Smooth muscle cell (in vitro differentiated cells): Measurements from ENCODE around the gene PVR. TPM values are rescaled to one million over a fixed set of nuclear protein-coding genes. Genes with fewer than 3 reads are reported as not detected.
"Not testable (repeated sequence)": the region's sequence is repeated elsewhere in the genome, so short reads cannot be mapped to it uniquely, and the experiment has no call there.

Experiments used
- DNase-seq: peaks from one replicate; lab custom pipeline; 2025; ENCODE audit not compliant: unreplicated experiment; lab: John Stamatoyannopoulos, UW
- H2AFZ ChIP-seq: fragments of 200-600 bp; sonication (generic); 2 replicates; pipeline ENCODE4 v1.6.0; 2016; ENCODE audit warnings: antibody characterized with exemption, low read depth, mild to moderate bottlenecking
- H3F3A ChIP-seq: fragments of 200-600 bp; sonication (generic); 2 replicates; pipeline ENCODE4 v1.6.0; 2017; ENCODE audit warnings: antibody characterized with exemption, low read depth
- H3K27ac ChIP-seq: fragments of 200-600 bp; sonication (generic); 2 replicates; pipeline ENCODE4 v1.5.1; 2016; ENCODE audit warnings: low read depth, mild to moderate bottlenecking
- H3K27me3 ChIP-seq: fragments of 200-600 bp; sonication (generic); 2 replicates; pipeline ENCODE4 v1.6.1; 2016; ENCODE audit warnings: low read depth, mild to moderate bottlenecking
- H3K36me3 ChIP-seq: fragments of 200-600 bp; sonication (generic); 2 replicates; pipeline ENCODE4 v1.5.1; 2016; ENCODE audit warnings: low read depth
- H3K4me1 ChIP-seq: fragments of 200-600 bp; sonication (generic); 2 replicates; pipeline ENCODE4 v1.5.1; 2016; ENCODE audit warnings: low read depth
- H3K4me2 ChIP-seq: fragments of 200-600 bp; sonication (generic); 2 replicates; pipeline ENCODE4 v1.6.0; 2016; ENCODE audit warnings: mild to moderate bottlenecking
- H3K4me3 ChIP-seq: fragments of 200-600 bp; sonication (generic); 2 replicates; pipeline ENCODE4 v1.5.1; 2016; ENCODE audit warnings: mild to moderate bottlenecking
- H3K79me2 ChIP-seq: fragments of 200-600 bp; sonication (generic); 2 replicates; pipeline ENCODE4 v1.6.0; 2016; ENCODE audit warnings: low read depth, mild to moderate bottlenecking
- H3K9ac ChIP-seq: fragments of 200-600 bp; sonication (generic); 2 replicates; pipeline ENCODE4 v1.6.0; 2016; ENCODE audit warnings: low read depth
- H3K9me3 ChIP-seq: fragments of 200-600 bp; sonication (generic); replicated peaks from 2 replicates; pipeline ENCODE4 v1.5.1; 2016; ENCODE audit warnings: low read depth
- H4K20me1 ChIP-seq: fragments of 200-600 bp; sonication (generic); 2 replicates; pipeline ENCODE4 v1.6.0; 2016; ENCODE audit warnings: low read depth
- CTCF ChIP-seq: fragments of 200-600 bp; sonication (generic); IDR thresholded peaks from 2 replicates; pipeline ENCODE4 v1.5.1; 2017; ENCODE audit warnings: borderline replicate concordance, mild to moderate bottlenecking, antibody characterized with exemption; ENCODE audit not compliant: insufficient read depth, poor library complexity, severe bottlenecking
- WGBS: methylation state at CpG from one replicate; pipeline ENCODE4 v1.1.7; 2016; ENCODE audit warnings: low lambda C conversion rate; 5-methylcytosine and 5-hydroxymethylcytosine counted together
- polyA plus RNA-seq: library from polyadenylated mRNA; unstranded; fragments of >200 nt; fragmentation: Nextera tagmentation; extraction: Ambion mirVana; gene quantifications from 2 replicates; pipeline ENCODE4 v1.2.1, GENCODE V29; 2016
- total RNA-seq: library from RNA; depleted of rRNA; stranded (reverse); fragments of >200 nt; gene quantifications from 2 replicates; pipeline ENCODE4 v1.2.3, GENCODE V29; 2014

Gene PVR
- total and polyA plus RNA-seq, 2 experiments from 2014 or later = 25.4 to 35.0 TPM

DNA sequence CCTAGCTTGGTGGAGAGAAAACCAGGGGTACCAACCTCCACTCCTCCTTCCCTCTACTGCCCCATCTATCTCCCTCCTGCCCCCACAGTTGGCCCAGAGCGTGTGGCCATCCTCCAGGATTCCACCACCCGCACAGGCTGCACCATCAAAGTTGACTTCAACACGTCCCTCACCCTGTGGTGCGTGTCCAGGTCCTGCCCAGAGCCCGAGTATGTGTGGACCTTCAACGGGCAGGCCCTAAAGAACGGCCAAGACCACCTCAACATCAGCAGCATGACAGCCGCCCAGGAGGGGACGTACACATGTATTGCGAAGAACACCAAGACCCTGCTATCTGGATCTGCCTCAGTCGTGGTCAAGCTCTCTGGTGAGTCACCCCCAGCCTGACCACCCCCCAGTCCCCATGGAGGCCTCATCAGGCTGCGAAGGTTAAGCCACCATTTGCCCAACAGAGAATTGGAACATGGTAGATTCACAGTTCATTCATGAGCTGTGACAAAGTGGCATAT, 61.8 kb downstream of the PVR start:
- no peak overlapping the region for H2AFZ ChIP-seq
- no peak overlapping the region for H3K4me3 ChIP-seq
- TF ChIP-seq CTCF = no peak
- H3K4me2 ChIP-seq = no peak overlapping the region
- 87% methylated on average over 12 of the region's 12 CpGs for WGBS
- no peaks in the 10 kb centered on the region for H3K36me3 ChIP-seq
- H3K27ac ChIP-seq = no peak overlapping the region
- H3K9me3 ChIP-seq = no peaks in the 10 kb centered on the region
- no peaks in the 10 kb centered on the region for H3F3A ChIP-seq
- H3K79me2 ChIP-seq = no peaks in the 10 kb centered on the region
- no peaks in the 10 kb centered on the region for H3K4me1 ChIP-seq
- no peaks in the 10 kb centered on the region for H4K20me1 ChIP-seq
- H3K27me3 ChIP-seq = no peaks in the 10 kb centered on the region
- DNase-seq = no peak
- no peak overlapping the region for H3K9ac ChIP-seq

DNA sequence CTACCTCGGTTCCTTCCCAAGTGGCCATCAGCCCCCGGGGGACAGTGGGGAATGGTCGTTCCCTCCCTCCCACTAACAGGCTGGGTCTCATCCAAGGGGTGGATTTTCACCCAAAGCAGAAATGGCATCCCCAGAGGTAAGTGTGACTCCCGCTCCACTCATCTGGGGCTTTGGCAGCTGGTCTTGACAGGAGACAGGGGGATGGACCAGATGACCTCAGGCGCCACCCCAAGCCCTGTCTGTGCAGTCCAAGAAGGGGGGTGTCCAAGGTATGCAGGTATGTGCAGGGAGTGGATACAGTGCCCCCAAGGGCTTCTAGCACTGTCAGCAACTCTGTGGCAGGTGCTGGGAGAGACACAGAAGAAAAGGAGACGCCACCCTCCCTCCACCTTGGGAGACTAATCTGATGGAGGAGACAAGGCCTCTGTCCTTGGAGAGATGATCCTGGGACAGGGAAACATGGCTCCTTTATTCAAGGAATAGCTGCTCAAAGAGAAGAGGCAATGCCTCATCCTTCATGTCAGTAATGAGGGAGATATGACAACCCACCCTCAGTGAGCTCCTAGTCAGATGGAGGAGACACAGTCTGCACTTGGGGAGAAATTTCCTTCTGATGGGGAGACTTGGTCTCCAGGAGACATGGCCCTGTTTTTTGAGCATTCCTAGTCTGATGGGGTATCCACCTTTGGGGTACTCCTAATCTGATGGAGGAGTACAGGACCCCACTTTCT, 63.0 kb downstream of the PVR start:
- Histone ChIP-seq H3K4me2 (no peak overlapping the region), H3K27me3 (no peaks in the 10 kb centered on the region), H4K20me1 (no peaks in the 10 kb centered on the region), H3K79me2 (no peaks in the 10 kb centered on the region), H3K4me3 (no peak overlapping the region), H3K9me3 (no peaks in the 10 kb centered on the region), H3F3A (no peaks in the 10 kb centered on the region), H3K27ac (no peak overlapping the region), H3K36me3 (no peaks in the 10 kb centered on the region), H2AFZ (no peak overlapping the region), H3K4me1 (no peaks in the 10 kb centered on the region), H3K9ac (no peak overlapping the region)
- 88% methylated on average over 6 of the region's 6 CpGs for WGBS
- no peak for DNase-seq
- TF ChIP-seq CTCF = no peak

DNA sequence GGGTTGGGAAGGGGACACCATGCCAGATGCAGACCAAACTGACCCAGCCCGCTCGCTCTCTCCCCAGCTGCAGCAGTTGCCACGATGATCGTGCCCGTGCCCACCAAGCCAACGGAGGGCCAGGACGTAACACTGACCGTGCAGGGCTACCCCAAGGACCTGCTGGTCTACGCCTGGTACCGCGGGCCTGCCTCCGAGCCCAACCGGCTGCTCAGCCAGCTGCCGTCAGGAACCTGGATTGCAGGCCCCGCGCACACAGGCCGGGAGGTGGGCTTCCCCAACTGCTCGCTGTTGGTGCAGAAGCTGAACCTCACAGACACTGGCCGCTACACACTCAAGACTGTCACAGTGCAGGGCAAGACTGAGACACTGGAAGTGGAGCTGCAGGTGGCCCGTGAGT, 64.1 kb downstream of the PVR start:
- DNase-seq = no peak
- Histone ChIP-seq H3K9ac (no peak overlapping the region), H3K4me1 (no peaks in the 10 kb centered on the region), H4K20me1 (no peaks in the 10 kb centered on the region), H3K4me2 (no peak overlapping the region), H3K27ac (no peak overlapping the region), H3K9me3 (no peaks in the 10 kb centered on the region), H3K4me3 (no peak overlapping the region), H3K36me3 (no peaks in the 10 kb centered on the region), H2AFZ (no peak overlapping the region), H3K27me3 (no peaks in the 10 kb centered on the region), H3K79me2 (no peaks in the 10 kb centered on the region), H3F3A (no peaks in the 10 kb centered on the region)
- no peak for TF ChIP-seq CTCF
- WGBS = 97% methylated on average over 20 of the region's 20 CpGs

- Histone ChIP-seq H3K4me3 (no peak overlapping the region), H4K20me1 (no peaks in the 10 kb centered on the region), H3K9ac (no peak overlapping the region), H3K4me2 (no peak overlapping the region), H3F3A (no peaks in the 10 kb centered on the region), H3K4me1 (no peaks in the 10 kb centered on the region), H3K9me3 (no peaks in the 10 kb centered on the region), H3K27ac (no peak overlapping the region), H2AFZ (no peak overlapping the region), H3K36me3 (no peaks in the 10 kb centered on the region), H3K27me3 (no peaks in the 10 kb centered on the region), H3K79me2 (no peaks in the 10 kb centered on the region)
- 81% methylated on average over 5 of the region's 5 CpGs for WGBS
- no peak for TF ChIP-seq CTCF
- no peak for DNase-seq
Measured at GRCh38 chr19:44708940-44709339, 65.2 kb downstream of the PVR start.

- not testable (repeated sequence) for H3K4me2 ChIP-seq, H3K9me3 ChIP-seq, H3K27me3 ChIP-seq, H3K79me2 ChIP-seq, H3K36me3 ChIP-seq, H2AFZ ChIP-seq, H3F3A ChIP-seq, H3K4me3 ChIP-seq, H3K4me1 ChIP-seq, H4K20me1 ChIP-seq, H3K27ac ChIP-seq, H3K9ac ChIP-seq, DNase-seq
- WGBS = 78% methylated on average over 4 of the region's 4 CpGs
Measured at GRCh38 chr19:44709434-44710266, 65.9 kb downstream of the PVR start.
